GM12891 (cell line): Measurements from ENCODE around the gene PSMD1.

Experiments used
- DNase-seq: peaks from one replicate; pipeline ENCODE4 v3.0.0; 2011; ENCODE audit warnings: low spot score; ENCODE audit not compliant: insufficient read length
- FAIRE-seq: peaks from 2 replicates; lab custom pipeline; 2011; peaks lifted over from hg19 to GRCh38; lab: Jason Lieb, UNC
- PAX5 ChIP-seq: IDR thresholded peaks from 2 replicates; pipeline ENCODE4 v1.6.1; 2011; ENCODE audit warnings: low read length, moderate library complexity, mild to moderate bottlenecking; ENCODE audit not compliant: insufficient read depth, severe bottlenecking
- POLR2A ChIP-seq: IDR thresholded peaks from 2 replicates; pipeline ENCODE4 v1.6.1; 2011; ENCODE audit warnings: low read depth, low read length, control low read depth
- POLR2AphosphoS5 ChIP-seq: IDR thresholded peaks from 2 replicates; pipeline ENCODE4 v1.6.1; 2011; ENCODE audit warnings: low read depth, low read length, control low read depth
- POU2F2 ChIP-seq: IDR thresholded peaks from 2 replicates; pipeline ENCODE4 v1.6.1; 2011; ENCODE audit warnings: low read depth, mild to moderate bottlenecking, control low read depth, low read length, moderate library complexity
- SPI1 ChIP-seq: IDR thresholded peaks from 2 replicates; pipeline ENCODE4 v1.6.1; 2011; ENCODE audit warnings: low read depth, low read length, control low read depth
- TAF1 ChIP-seq: IDR thresholded peaks from 2 replicates; pipeline ENCODE4 v1.6.1; 2011; ENCODE audit warnings: low read depth, low read length, control low read depth

The PSMD1 gene

DNA sequence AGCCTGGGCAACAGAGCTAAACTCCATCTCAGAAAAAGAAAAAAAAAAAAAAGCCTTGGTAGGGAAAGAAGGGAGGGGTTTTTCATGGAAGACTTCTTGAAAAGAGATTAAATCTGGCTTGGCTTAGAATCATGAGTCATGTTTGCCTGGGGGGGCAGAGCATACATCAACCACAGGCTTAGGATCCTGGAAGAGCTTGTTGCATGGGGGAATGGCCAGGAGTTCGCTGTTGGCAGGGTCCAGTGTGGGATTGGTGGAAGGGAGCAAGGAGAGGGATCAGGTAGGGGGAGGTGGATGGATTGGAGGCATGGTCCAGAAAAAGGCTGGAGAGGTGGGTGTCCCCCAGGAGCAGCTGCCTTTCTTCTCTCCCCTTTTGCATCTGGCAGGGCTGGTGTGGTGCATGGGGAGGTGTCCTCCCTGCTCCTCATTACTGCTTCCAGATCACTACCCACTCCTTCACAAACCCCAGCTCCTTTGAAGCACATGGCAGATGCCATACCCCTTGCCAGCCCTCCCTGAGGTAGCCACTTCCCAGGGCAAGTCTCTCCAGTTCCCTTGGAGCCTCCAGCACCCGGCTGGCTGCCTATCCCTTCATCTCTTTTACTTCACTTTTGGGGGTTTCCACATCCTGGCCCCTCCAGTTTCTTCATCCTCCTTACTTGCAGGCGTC is 144.3 kb downstream of the PSMD1 start:
- DNase-seq (no peak), FAIRE-seq (no peak)

DNA sequence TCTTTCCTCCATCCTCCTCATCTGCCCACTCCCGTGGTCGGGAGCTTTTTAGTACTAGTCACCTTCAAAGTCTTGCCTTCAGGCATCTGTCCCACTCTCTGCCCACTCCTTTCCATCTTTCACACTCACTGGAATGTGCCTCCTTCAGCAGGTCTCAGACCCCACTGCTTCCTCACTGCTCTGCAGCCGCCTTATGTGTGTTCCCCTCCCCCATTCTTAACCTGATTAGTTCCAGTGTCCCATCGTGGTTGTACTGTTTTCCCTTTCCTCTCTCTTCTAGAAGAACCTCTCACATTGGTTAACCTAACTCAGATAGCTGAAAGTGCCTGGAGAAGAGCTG is 144.8 kb downstream of the PSMD1 start:
- TF ChIP-seq PAX5 (no peak), POLR2AphosphoS5 (no peak), POLR2A (no peak), TAF1 (no peak), POU2F2 (no peak), SPI1 (no peak)
- FAIRE-seq (no peak), DNase-seq (no peak)

More for the DNA sequence above, 144.3 kb downstream of the PSMD1 start:
- TF ChIP-seq PAX5, result no peak
- TF ChIP-seq SPI1, result no peak
- TF ChIP-seq POLR2AphosphoS5, result no peak
- no peak for TF ChIP-seq TAF1
- no peak for TF ChIP-seq POU2F2

DNA sequence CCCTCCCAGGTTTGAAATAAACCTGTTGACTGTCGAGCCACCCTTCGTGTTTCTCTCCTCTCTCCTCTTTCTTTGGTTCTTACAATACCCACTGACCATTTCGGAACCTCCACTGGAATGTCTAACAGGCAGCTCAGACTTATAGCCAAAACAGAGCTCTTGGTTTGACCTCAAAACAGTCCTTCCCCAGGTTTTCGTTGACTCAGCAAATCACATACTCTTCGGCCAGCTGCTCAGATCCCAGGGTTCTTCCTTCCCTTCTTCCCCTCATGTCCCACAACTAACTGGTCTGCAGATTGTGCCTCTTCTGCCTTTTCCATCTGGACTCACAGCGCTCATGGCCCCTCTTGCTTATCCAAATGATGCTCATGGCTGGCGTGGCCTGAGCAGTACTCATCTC is 146.4 kb downstream of the PSMD1 start:
- FAIRE-seq, result no peak
- no peak for TF ChIP-seq PAX5
- no peak for TF ChIP-seq POU2F2
- TF ChIP-seq POLR2AphosphoS5, result no peak
- no peak for TF ChIP-seq POLR2A
- TF ChIP-seq TAF1, result no peak
- no peak for TF ChIP-seq SPI1

DNA sequence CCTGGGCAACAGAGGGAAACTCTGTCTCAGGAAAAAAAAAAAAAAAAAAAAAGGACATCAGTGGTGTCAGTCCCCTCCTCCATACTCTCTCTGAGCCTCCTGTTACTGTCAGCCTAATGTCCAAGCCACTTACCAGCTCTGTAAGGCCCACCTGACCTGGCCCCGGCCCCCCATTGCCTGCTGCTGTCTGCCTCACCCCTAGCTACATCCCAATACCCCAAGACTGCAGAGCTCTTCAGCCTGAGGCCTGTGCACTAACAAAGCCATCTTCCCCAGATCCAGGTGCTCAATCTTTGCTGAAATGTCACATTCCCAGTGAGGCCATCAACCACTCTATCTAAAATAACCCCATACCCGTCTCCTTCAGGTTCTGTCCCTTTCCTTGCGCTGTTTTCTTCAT is 147.5 kb downstream of the PSMD1 start:
- TF ChIP-seq POU2F2, result no peak
- TF ChIP-seq SPI1, result no peak
- TF ChIP-seq PAX5, result no peak
- no peak for TF ChIP-seq POLR2A
- no peak for TF ChIP-seq POLR2AphosphoS5
- no peak for TF ChIP-seq TAF1
- FAIRE-seq, result no peak
- no peak for DNase-seq

More for the DNA sequence above, 146.4 kb downstream of the PSMD1 start:
- DNase-seq, result no peak

- FAIRE-seq (no peak), DNase-seq (no peak)
- TF ChIP-seq POLR2A (no peak), TAF1 (no peak), POU2F2 (no peak), SPI1 (no peak), PAX5 (no peak), POLR2AphosphoS5 (no peak)
Observed at GRCh38 chr2:231204581-231204980, 147.9 kb downstream of the PSMD1 start.

DNA sequence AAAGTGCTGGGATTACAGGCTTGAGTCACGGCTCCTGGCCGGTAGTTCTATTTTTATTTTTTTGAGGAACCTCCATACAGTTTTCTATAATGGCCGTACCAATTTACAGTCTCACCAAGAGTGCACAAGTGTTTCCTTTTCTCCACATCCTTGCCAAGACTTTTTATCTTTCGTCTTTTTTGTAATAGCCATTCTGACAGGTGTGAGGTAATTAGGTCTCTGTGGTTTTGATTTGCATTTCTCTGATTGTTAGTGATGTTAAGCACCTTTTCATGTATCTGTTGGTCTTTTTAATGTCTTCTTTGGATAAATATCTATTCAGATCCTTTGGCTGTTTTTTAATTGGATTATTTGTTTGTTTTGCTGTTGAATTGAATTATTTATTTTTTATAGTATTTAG is 151.1 kb downstream of the PSMD1 start:
- TF ChIP-seq PAX5 (no peak), TAF1 (no peak), POLR2AphosphoS5 (no peak), SPI1 (no peak), POU2F2 (no peak), POLR2A (no peak)
- FAIRE-seq, result no peak
- no peak for DNase-seq

- FAIRE-seq, result no peak
- DNase-seq, result no peak
- TF ChIP-seq POLR2A (no peak), PAX5 (no peak), SPI1 (no peak), POLR2AphosphoS5 (no peak), POU2F2 (no peak), TAF1 (no peak)
Observed at GRCh38 chr2:231210782-231211181, 154.1 kb downstream of the PSMD1 start.

- FAIRE-seq (no peak), DNase-seq (no peak)
- TF ChIP-seq POLR2AphosphoS5, result no peak
- no peak for TF ChIP-seq SPI1
- no peak for TF ChIP-seq TAF1
- TF ChIP-seq POU2F2, result no peak
- no peak for TF ChIP-seq POLR2A
- no peak for TF ChIP-seq PAX5
Observed at GRCh38 chr2:231211486-231211885, 154.8 kb downstream of the PSMD1 start.

DNA sequence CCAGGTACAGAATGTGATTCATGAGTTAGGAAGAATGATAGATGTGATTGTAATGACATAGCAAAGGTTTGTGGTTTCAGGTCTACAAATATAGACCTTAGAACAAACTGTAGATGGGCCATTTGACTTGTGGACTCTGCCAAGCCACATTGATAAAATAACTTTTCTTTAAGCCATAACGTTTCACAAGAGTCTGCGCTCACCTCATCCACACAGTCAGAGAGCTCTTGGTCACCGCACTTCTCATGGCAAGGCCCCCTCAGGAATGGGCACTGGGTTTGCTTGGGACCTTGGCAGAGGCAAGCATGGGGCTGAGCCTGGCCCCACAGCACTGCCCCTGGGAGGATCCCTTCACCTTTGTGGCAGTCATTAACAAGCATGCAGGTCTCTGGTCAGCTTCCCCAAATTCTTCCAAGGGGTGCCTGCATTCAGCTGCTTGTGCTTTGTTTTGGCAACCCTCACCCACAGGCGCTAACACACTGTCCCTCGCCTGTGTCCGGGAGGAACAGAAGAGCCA is 155.7 kb downstream of the PSMD1 start:
- no peak for TF ChIP-seq SPI1
- TF ChIP-seq POLR2A, result no peak
- TF ChIP-seq PAX5, result no peak
- no peak for TF ChIP-seq POLR2AphosphoS5
- no peak for TF ChIP-seq POU2F2
- TF ChIP-seq TAF1, result no peak
- DNase-seq (no peak), FAIRE-seq (no peak)
